Motor neuron (in vitro differentiated cells): ENCODE data around the gene WWP2. TPM values are rescaled to one million over a fixed set of nuclear protein-coding genes. Genes with fewer than 3 reads are reported as not detected.
"Not testable (repeated sequence)": the region's sequence is repeated elsewhere in the genome, so short reads cannot be mapped to it uniquely, and the experiment has no call there.

Experiments
- ATAC-seq, 8 experiments: fragments of 200-7000 bp; cut with Tn5 transposase; replicated peaks in 6 of 8; 2 replicates each; pipeline ENCODE4 v1.8.0; 2021; ENCODE audit warnings: mild to moderate bottlenecking in 8 of 8, moderate library complexity in 8 of 8
- H3K27ac ChIP-seq, 2 donors: fragments of 250-450 bp; sonication (Bioruptor Pico); 2 replicates each; pipeline ENCODE4 v1.9.0; 2021; ENCODE audit warnings: antibody characterized with exemption in 2 of 2, mild to moderate bottlenecking in 2 of 2, moderate library complexity in 1 of 2
- H3K4me1 ChIP-seq, 2 donors: fragments of 250-450 bp; sonication (Bioruptor Pico); replicated peaks in 1 of 2; 2 replicates each; pipeline ENCODE4 v1.6.1; 2021; ENCODE audit warnings: antibody characterized with exemption in 2 of 2, mild to moderate bottlenecking in 2 of 2, moderate library complexity in 1 of 2
- H3K4me3 ChIP-seq, 5 donors: fragments of 250-450 bp; sonication (Bioruptor Pico); 2 replicates each; pipeline ENCODE4 v1.9.0; 2021; ENCODE audit warnings: antibody characterized with exemption in 5 of 5, mild to moderate bottlenecking in 5 of 5, moderate library complexity in 4 of 5
- WGBS, 10 experiments: fragments of 450-650 bp; shearing (Covaris generic); methylation state at CpG; one replicate each; pipeline ENCODE4 v1.0.0; 2022; 5-methylcytosine and 5-hydroxymethylcytosine counted together
- in situ Hi-C, 9 experiments: fragments of 400-800 bp; cut with MboI; loops; one replicate each; pipeline ENCODE4 v1.15.0; 2021; ENCODE audit warnings: low sequenced_read_pairs in 9 of 9, low pct_unique_long_range_greater_than_20kb in 2 of 9; ENCODE audit not compliant: unreplicated experiment in 9 of 9
- total RNA-seq, 8 experiments: library from RNA; unstranded; fragments of 300-600 nt; gene quantifications; 2 replicates each; pipeline versions ENCODE4 v1.2.3 to v1.2.4, GENCODE V29; 2022

WWP2 gene
- total RNA-seq, 8 experiments from 2014 or later, result 10.7 to 28.6 (median 16.0) TPM

DNA sequence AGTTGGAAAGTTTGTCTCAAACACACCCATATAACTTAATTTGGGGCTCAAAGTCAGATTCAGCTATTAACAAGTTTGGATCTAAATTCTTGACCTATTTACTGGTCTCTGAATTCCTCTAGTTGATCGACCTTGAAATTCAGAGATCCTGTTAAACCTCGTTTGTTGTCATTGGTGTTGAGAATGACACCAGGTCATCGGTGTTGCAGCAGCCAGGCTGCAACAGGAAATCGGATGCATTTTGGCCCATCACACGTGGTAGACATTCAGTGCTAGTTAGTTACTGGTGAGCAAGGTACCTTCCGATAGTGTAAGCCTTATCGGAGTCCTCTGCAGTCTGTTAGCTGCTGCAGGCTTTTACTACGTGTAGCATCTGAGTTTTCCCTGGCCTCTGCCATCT, 82.3 kb downstream of the WWP2 start:
- peaks cover 4 to 18% of the 10 kb centered on the region in 2 donors for H3K4me1 ChIP-seq
- peak overlapping the region in 1 of 2 donors; percentile 46 for H3K27ac ChIP-seq
- WGBS, 10 experiments, result 72 to 100% (median 86%) methylated on average over 1 to 7 of the region's 8 CpGs
- in situ Hi-C loops, result no loop called here
- no peak overlapping the region for H3K4me3 ChIP-seq
- ATAC-seq, result no peak

- peak overlapping the region; percentile 1 to 46 for H3K27ac ChIP-seq
- peak in 2 of 8 experiments; percentile 40 to 50 for ATAC-seq
- 76 to 100% (median 93%) methylated on average over 1 to 5 of the region's 6 CpGs; no CpG with 5 or more reads in 3 of the 10 experiments for WGBS, 10 experiments
- H3K4me3 ChIP-seq, result no peak overlapping the region
- in situ Hi-C loops, result no loop called here
- peaks cover 4 to 18% of the 10 kb centered on the region in 2 donors for H3K4me1 ChIP-seq
These were observed 83.0 kb downstream of the WWP2 start for GRCh38 chr16:69845181-69845580.

GRCh38 chr16:69847643-69848042, 85.5 kb downstream of the WWP2 start:
- in situ Hi-C loops, result no loop called here
- Histone ChIP-seq H3K4me1 (peaks cover 4 to 18% of the 10 kb centered on the region in 2 donors), H3K27ac (no peak overlapping the region), H3K4me3 (no peak overlapping the region)
- ATAC-seq, result peak in 3 of 8 experiments; percentile 31 to 56 (median 53)
- WGBS, 10 experiments, result 11 to 98% (median 86%) methylated on average over 1 to 5 of the region's 5 CpGs; no CpG with 5 or more reads in 6 of the 10 experiments

- peak in 7 of 8 experiments; percentile 73 to 92 (median 78) for ATAC-seq
- in situ Hi-C loops, result no loop called here
- Histone ChIP-seq H3K4me1 (peaks cover 4 to 18% of the 10 kb centered on the region in 2 donors), H3K4me3 (no peak overlapping the region), H3K27ac (peak overlapping the region in 1 of 2 donors; percentile 39)
- 10 to 100% (median 70%) methylated on average over 1 to 5 of the region's 8 CpGs; no CpG with 5 or more reads in 1 of the 10 experiments for WGBS, 10 experiments
These were observed 86.8 kb downstream of the WWP2 start for GRCh38 chr16:69848637-69849545.

DNA sequence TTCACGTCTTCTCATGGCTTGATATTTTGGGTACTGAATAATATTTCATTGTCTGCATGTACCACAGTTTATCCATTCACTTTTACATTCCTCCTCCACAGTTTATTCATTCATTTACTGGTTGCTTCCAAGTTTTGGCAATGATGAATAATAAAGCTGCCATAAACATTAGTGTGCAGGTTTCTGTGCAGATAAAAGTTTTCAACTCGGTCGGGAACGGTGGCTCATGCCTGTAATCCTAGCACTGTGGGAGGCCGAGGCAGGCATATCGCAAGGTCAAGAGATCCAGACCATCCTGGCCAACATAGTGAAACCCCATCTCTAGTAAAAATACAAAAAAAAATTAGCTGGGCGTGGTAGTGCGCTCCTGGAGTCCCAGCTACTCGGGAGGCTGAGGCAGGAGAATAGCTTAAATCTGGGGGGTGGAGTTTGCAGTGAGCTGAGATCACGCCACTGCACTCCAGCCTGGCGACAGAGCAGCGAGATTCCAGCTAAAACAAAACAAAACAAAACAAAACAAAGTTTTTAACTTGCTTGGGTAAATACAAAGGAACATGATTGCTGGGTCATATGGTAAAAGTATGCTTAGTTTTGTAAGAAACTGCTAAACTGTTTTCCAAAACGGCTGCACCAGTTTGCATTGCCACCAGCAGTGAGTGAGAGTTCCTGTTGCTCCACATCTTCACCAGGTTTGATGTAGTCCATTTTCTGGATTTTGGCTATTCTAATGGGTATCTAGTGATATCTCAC, 89.5 kb downstream of the WWP2 start:
- in situ Hi-C loops, result no loop called here
- peak in 1 of 8 experiments; percentile 7 for ATAC-seq
- Histone ChIP-seq H3K4me3 (no peak overlapping the region), H3K4me1 (peaks cover 3 to 4% of the 10 kb centered on the region in 2 donors), H3K27ac (no peak overlapping the region)
- WGBS, 10 experiments, result 18 to 97% (median 73%) methylated on average over 1 to 13 of the region's 13 CpGs

- Histone ChIP-seq H3K4me3 (no peak overlapping the region), H3K27ac (no peak overlapping the region), H3K4me1 (peaks cover 3 to 4% of the 10 kb centered on the region in 2 donors)
- WGBS, 10 experiments, result 58 to 98% (median 82%) methylated on average over 1 to 4 of the region's 4 CpGs
- ATAC-seq, result no peak
- in situ Hi-C loops, result no loop called here
These were observed 90.7 kb downstream of the WWP2 start for GRCh38 chr16:69852815-69853214.

GRCh38 chr16:69853481-69853880, 91.3 kb downstream of the WWP2 start:
- WGBS, 10 experiments, result 80 to 100% (median 100%) methylated on average over 1 to 4 of the region's 6 CpGs; no CpG with 5 or more reads in 2 of the 10 experiments
- Histone ChIP-seq H3K4me3 (no peak overlapping the region), H3K4me1 (peaks cover 3 to 4% of the 10 kb centered on the region in 2 donors), H3K27ac (no peak overlapping the region)
- in situ Hi-C loops, result no loop called here
- no peak for ATAC-seq

DNA sequence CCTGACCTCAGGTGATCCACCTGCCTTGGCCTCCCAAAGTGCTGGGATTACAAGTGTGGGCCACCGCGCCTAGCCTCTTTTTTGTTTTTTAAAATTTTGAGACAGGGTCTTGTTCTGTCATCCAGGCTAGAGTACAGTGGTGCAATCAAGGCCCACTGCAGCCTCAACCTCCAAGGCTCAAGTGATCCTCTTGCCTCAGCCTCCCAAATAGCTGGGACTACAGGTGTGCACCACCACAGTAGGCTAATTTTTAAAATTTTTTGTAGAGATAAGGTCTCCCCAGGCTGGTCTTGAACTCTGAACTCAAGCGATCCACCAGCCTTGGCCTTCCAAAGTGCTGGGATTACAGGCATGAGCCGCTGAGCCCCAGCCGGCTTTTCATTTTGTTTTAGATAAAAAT, 92.6 kb downstream of the WWP2 start:
- H3K4me3 ChIP-seq, H3K4me1 ChIP-seq, H3K27ac ChIP-seq, ATAC-seq, in situ Hi-C loops: not testable (repeated sequence)
- WGBS, 10 experiments, result 89 to 100% (median 100%) methylated on average over 1 to 5 of the region's 5 CpGs; no CpG with 5 or more reads in 2 of the 10 experiments

DNA sequence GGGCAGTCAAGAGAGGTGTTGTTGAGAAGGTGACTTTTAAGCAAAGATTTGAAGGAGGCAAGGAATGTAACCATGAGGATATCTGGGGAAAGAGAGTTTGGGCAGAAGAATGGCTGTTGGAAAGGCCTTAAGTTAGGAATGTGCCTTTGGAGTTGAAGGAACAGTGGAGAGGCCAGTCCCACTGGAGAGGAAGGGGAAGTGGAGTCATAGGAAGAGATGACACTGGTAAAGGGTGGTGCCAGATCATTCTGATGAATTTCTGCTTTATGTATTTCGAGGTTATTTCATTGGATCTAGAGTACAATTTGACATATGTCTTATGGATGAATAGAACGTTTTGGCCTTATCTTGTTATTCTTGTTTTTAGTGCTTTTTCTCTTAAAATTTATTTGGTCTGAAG, 93.5 kb downstream of the WWP2 start:
- ATAC-seq, result no peak
- Histone ChIP-seq H3K27ac (no peak overlapping the region), H3K4me1 (no peaks in the 10 kb centered on the region), H3K4me3 (no peak overlapping the region)
- WGBS, 10 experiments, result 56 to 95% (median 83%) methylated on average over 1 to 2 of the region's 2 CpGs; no CpG with 5 or more reads in 2 of the 10 experiments
- in situ Hi-C loops, result no loop called here

DNA sequence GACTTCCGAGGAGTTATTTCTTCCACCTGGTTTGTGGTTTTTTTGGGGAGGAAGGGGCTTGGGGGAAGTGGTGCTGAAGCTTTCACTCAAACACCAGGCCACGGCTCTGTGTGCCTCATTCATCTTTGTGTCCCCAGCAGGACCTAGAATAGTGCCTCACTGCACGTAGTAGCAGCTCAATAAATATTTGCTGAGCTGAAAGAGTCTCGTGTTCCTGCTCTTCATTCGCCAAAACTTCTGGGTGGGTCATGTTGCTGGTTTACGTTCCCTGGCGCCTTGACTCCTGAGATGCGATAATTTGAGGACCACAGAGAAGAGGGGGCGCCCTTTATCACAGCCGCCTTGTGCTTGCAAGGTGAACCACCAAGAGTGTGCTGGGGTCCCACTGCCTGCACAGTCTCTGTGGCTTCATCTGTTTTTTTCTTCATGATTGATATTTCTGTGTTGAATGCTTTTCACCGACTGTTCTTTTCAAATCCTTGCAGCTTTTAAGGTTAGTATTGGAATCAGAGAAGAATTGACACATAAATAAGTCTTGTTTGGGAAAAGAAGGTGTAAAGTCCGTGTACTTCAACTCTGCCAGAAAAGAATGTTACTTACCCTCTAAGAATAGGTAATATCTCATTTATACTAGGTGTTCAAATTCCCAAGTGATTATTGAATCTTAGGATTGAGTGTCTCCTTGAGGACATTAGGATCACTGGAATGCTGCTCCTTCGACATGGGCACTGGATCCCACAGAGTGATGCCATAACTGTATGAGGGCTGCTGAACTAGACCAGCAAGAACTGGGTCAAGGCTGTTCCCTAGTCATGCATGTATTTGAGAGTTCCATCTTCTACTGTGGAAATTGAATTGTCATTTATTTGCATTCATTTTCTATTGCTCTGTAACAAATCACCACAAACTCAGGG, 96.3 kb downstream of the WWP2 start:
- no peak overlapping the region for H3K27ac ChIP-seq
- no peak overlapping the region for H3K4me3 ChIP-seq
- in situ Hi-C loops, result no loop called here
- H3K4me1 ChIP-seq, result peaks cover 11 to 17% of the 10 kb centered on the region in 2 donors
- ATAC-seq, result no peak
- WGBS, 10 experiments, result 79 to 100% (median 94%) methylated on average over 1 to 12 of the region's 13 CpGs

DNA sequence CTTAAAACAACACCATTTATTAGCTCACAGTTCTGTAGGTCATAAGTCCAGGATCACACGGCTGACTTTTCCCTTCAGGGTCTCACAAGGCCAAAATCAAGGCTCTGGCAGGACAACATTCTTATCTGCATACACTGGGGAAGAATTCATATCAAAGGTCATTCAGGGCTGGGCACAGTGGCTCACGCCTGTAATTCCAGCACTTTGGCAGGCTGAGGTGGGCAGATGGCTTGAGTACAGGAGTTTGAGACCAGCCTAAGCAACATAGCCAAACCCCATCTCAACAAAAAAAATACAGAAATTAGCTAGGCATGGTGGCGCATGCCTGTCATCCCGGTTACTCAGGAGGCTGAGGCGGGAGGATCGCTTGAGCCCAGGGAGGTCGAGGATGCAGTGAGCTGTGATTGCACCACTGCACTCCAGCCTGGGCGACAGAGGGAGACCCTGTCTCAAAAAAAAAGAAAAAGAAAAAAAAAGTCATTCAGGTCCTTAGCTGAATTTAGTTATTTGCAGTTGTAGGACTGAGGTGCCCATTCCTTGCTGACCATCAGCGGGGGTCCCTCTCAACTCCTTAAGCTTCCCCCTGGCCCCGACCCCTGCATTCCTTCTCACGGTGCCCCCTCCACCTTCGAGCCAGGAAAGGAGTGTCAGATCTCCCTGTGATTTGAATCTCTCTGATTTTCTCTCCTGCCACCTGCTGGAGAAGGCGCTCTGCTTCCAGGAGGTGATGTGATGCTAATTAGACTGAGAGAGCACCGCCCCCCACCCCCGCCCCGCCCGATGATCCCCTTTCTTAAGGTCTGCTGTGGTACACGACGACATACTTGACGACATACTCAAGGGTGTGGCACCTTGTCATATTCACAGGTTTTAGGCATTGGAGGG, 97.2 kb downstream of the WWP2 start:
- Histone ChIP-seq H3K4me1 (peaks cover 11 to 17% of the 10 kb centered on the region in 2 donors), H3K4me3 (no peak overlapping the region), H3K27ac (no peak overlapping the region)
- WGBS, 10 experiments, result 60 to 100% (median 76%) methylated on average over 2 to 6 of the region's 20 CpGs; no CpG with 5 or more reads in 6 of the 10 experiments
- in situ Hi-C loops, result no loop called here
- ATAC-seq, result peak in 2 of 8 experiments; percentile 29 to 30
